GM23338 (cell line): ENCODE measurements around the gene CENPP. TPM values are rescaled to one million over a fixed set of nuclear protein-coding genes. Genes with fewer than 3 reads are reported as not detected.

Source experiments
- ATAC-seq: fragments of 200-7000 bp; cut with Tn5 transposase; 3 replicates; pipeline ENCODE4 v1.9.1; 2020
- DNase-seq: peaks from one replicate; pipeline ENCODE4 v3.0.0-alpha.2; 2015; ENCODE audit warnings: low spot score
- H2AFZ ChIP-seq: fragments of 200-600 bp; sonication (generic); 2 replicates; pipeline ENCODE4 v1.8.0; 2016; ENCODE audit warnings: antibody characterized with exemption, mild to moderate bottlenecking, moderate library complexity
- H3F3A ChIP-seq: fragments of 200-600 bp; sonication (generic); replicated peaks from 2 replicates; pipeline ENCODE4 v1.8.0; 2017; ENCODE audit warnings: antibody characterized with exemption, mixed run types, low read depth
- H3K27ac ChIP-seq: fragments of 200-600 bp; sonication (generic); 2 replicates; pipeline ENCODE4 v1.6.1; 2016; ENCODE audit warnings: low read depth
- H3K27me3 ChIP-seq: fragments of 200-600 bp; sonication (generic); 2 replicates; pipeline ENCODE4 v1.8.0; 2016; ENCODE audit warnings: mild to moderate bottlenecking, mixed run types, moderate library complexity; ENCODE audit not compliant: insufficient read depth
- H3K36me3 ChIP-seq: fragments of 200-600 bp; sonication (generic); 2 replicates; pipeline ENCODE4 v1.8.0; 2016; ENCODE audit warnings: mild to moderate bottlenecking; ENCODE audit not compliant: insufficient read depth
- H3K4me1 ChIP-seq: fragments of 200-600 bp; sonication (generic); 2 replicates; pipeline ENCODE4 v1.8.0; 2016; ENCODE audit warnings: mild to moderate bottlenecking, moderate library complexity; ENCODE audit not compliant: insufficient read depth
- H3K4me2 ChIP-seq: fragments of 200-600 bp; sonication (generic); 2 replicates; pipeline ENCODE4 v1.7.1; 2017; ENCODE audit warnings: mixed run types
- H3K4me3 ChIP-seq: fragments of 200-600 bp; sonication (generic); 2 replicates; pipeline ENCODE4 v1.6.1; 2016; ENCODE audit warnings: mixed run types
- H3K79me2 ChIP-seq: fragments of 200-600 bp; sonication (generic); replicated peaks from 2 replicates; pipeline ENCODE4 v1.8.0; 2017; ENCODE audit warnings: mild to moderate bottlenecking; ENCODE audit not compliant: insufficient read depth
- H3K9me2 ChIP-seq: fragments of 200-600 bp; sonication (generic); 2 replicates; pipeline ENCODE4 v1.8.0; 2017; ENCODE audit not compliant: insufficient read depth
- H4K20me1 ChIP-seq: fragments of 200-600 bp; sonication (generic); replicated peaks from 2 replicates; pipeline ENCODE4 v1.8.0; 2017; ENCODE audit warnings: mild to moderate bottlenecking; ENCODE audit not compliant: insufficient read depth
- H3K27ac Mint-ChIP-seq: 2 replicates; pipeline ENCODE4 v1.8.0; 2020; ENCODE audit warnings: inconsistent platforms, mild to moderate bottlenecking, moderate library complexity, mixed read lengths
- H3K27me3 Mint-ChIP-seq: 3 replicates; pipeline ENCODE4 v1.8.0; 2022; ENCODE audit warnings: low read depth, mild to moderate bottlenecking, moderate library complexity, mixed read lengths, inconsistent platforms; ENCODE audit not compliant: insufficient read depth, poor library complexity
- H3K36me3 Mint-ChIP-seq: 3 replicates; pipeline ENCODE4 v1.8.0; 2021; ENCODE audit warnings: low read depth, mild to moderate bottlenecking, inconsistent platforms, moderate library complexity, mixed read lengths
- H3K4me1 Mint-ChIP-seq: 3 replicates; pipeline ENCODE4 v1.8.0; 2020; ENCODE audit warnings: mild to moderate bottlenecking, inconsistent platforms, mixed read lengths
- H3K4me3 Mint-ChIP-seq: 3 replicates; pipeline ENCODE4 v1.8.0; 2021; ENCODE audit warnings: moderate library complexity, mild to moderate bottlenecking, inconsistent platforms, mixed read lengths
- H3K9me3 Mint-ChIP-seq: 3 replicates; pipeline ENCODE4 v1.8.0; 2020; ENCODE audit warnings: moderate library complexity, mild to moderate bottlenecking, inconsistent platforms, mixed read lengths
- CREB1 ChIP-seq: fragments of 250-450 bp; sonication (Bioruptor Pico); IDR thresholded peaks from 2 replicates; pipeline ENCODE4 v1.5.0; 2020; ENCODE audit warnings: low read depth, mild to moderate bottlenecking, moderate library complexity
- CTCF ChIP-seq, 2 experiments: fragments of 200-600 bp in 1 of 2; sonication (generic) in 1 of 2; conservative IDR thresholded peaks; 2 replicates each; pipeline versions ENCODE4 v1.5.1 to v1.6.1; 2016 to 2017; ENCODE audit warnings: antibody characterized with exemption in 2 of 2, low read depth in 2 of 2, mild to moderate bottlenecking in 2 of 2, moderate library complexity in 1 of 2
- EZH2 ChIP-seq: fragments of 200-600 bp; sonication (generic); IDR thresholded peaks from one replicate; pipeline ENCODE4 v1.8.0; 2017; ENCODE audit warnings: antibody characterized with exemption, mild to moderate bottlenecking, low read depth; ENCODE audit not compliant: unreplicated experiment
- NANOG ChIP-seq: IDR thresholded peaks from 2 replicates; pipeline ENCODE4 v1.6.1; 2016; ENCODE audit warnings: antibody characterized with exemption, borderline replicate concordance
- POLR2AphosphoS5 ChIP-seq: IDR thresholded peaks from 2 replicates; pipeline ENCODE4 v1.6.1; 2016; ENCODE audit warnings: antibody characterized with exemption, low read depth
- REST ChIP-seq: IDR thresholded peaks from one replicate; pipeline ENCODE4 v1.6.1; 2018; ENCODE audit warnings: antibody characterized with exemption; ENCODE audit not compliant: unreplicated experiment
- STAT1 ChIP-seq: IDR thresholded peaks from one replicate; pipeline ENCODE4 v1.6.1; 2016; ENCODE audit warnings: antibody characterized with exemption; ENCODE audit not compliant: unreplicated experiment
- ZNF331 ChIP-seq: fragments of 250-450 bp; sonication (Bioruptor Pico); IDR thresholded peaks from 2 replicates; pipeline ENCODE4 v1.5.0; 2020; ENCODE audit warnings: low read depth, mild to moderate bottlenecking, moderate library complexity
- polyA plus RNA-seq: library from polyadenylated mRNA; unstranded; fragments of >200 nt; fragmentation: Nextera tagmentation; extraction: Ambion mirVana; gene quantifications from 2 replicates; pipeline ENCODE4 v1.2.1, GENCODE V29; 2016
- total RNA-seq: library from RNA; depleted of rRNA; stranded (reverse); fragments of >200 nt; shearing (Covaris generic); gene quantifications from 2 replicates; pipeline ENCODE4 v1.2.3, GENCODE V29; 2014

Gene CENPP
- total and polyA plus RNA-seq, 2 experiments from 2014 or later: 11.0 to 12.6 TPM

GRCh38 chr9:92508018-92508820 lies 182.5 kb downstream of the CENPP start:
- ATAC-seq (peak; percentile 54), DNase-seq (no peak)
- H3K27ac ChIP-seq: no peak overlapping the region
- no peak overlapping the region for H3K4me3 ChIP-seq
- H3K36me3 Mint-ChIP-seq: no peaks in the 10 kb centered on the region
- H3K4me1 ChIP-seq: peaks cover 12% of the 10 kb centered on the region; the same call in 1 of the 2 replicates
- TF ChIP-seq POLR2AphosphoS5 (no peak), CTCF (conservative IDR thresholded peaks at IDR 0.05; ENCODE audit: low read depth in 2 of 2) (peak in 1 of 2 experiments; percentile 17; a peak in 1 of 4 replicates), ZNF331 (no peak), CREB1 (CRISPR knock-in tag) (no peak)
- no peaks in the 10 kb centered on the region for H3K9me2 ChIP-seq
- no peak overlapping the region; the same call in 1 of the 2 replicates for H3K27ac Mint-ChIP-seq
- H3K27me3 Mint-ChIP-seq: peaks cover 8% of the 10 kb centered on the region
- H4K20me1 ChIP-seq: no peaks in the 10 kb centered on the region
- no peak overlapping the region for H3K4me2 ChIP-seq
- no peak overlapping the region for H3K4me3 Mint-ChIP-seq
- no peaks in the 10 kb centered on the region for H3K27me3 ChIP-seq
- no peaks in the 10 kb centered on the region for H3K36me3 ChIP-seq
- no peaks in the 10 kb centered on the region for H3F3A ChIP-seq
- H3K79me2 ChIP-seq: no peaks in the 10 kb centered on the region
- H2AFZ ChIP-seq: no peak overlapping the region
- H3K4me1 Mint-ChIP-seq: peaks cover 27% of the 10 kb centered on the region
- H3K9me3 Mint-ChIP-seq: no peaks in the 10 kb centered on the region

- Histone ChIP-seq H3K27me3 (no peaks in the 10 kb centered on the region), H3K4me3 (no peak overlapping the region), H4K20me1 (no peaks in the 10 kb centered on the region), H3K36me3 (no peaks in the 10 kb centered on the region), H2AFZ (no peak overlapping the region), H3K27ac (no peak overlapping the region), H3K4me1 (peaks cover 5% of the 10 kb centered on the region; the same call in 1 of the 2 replicates), H3K79me2 (no peaks in the 10 kb centered on the region), H3F3A (no peaks in the 10 kb centered on the region), H3K4me2 (no peak overlapping the region), H3K9me2 (no peaks in the 10 kb centered on the region)
- ATAC-seq (no peak), DNase-seq (no peak)
- Mint-ChIP-seq H3K27ac (no peak overlapping the region), H3K27me3 (peaks cover 8% of the 10 kb centered on the region), H3K4me3 (no peak overlapping the region), H3K9me3 (no peaks in the 10 kb centered on the region), H3K4me1 (peaks cover 21% of the 10 kb centered on the region), H3K36me3 (no peaks in the 10 kb centered on the region)
- TF ChIP-seq ZNF331 (no peak), STAT1 (no peak), NANOG (no peak), REST (no peak), EZH2 (no peak), CTCF (conservative IDR thresholded peaks at IDR 0.05; ENCODE audit: low read depth in 2 of 2) (no peak)
These were observed 183.3 kb downstream of the CENPP start for GRCh38 chr9:92509050-92509449.
